HEK293T (cell line): Measurements from ENCODE around the gene PEX16.

Experiments used
- BHLHE40 ChIP-seq: fragments of 450-650 bp; IDR thresholded peaks from 2 replicates; pipeline ENCODE4 v1.6.1; 2016; ENCODE audit warnings: mild to moderate bottlenecking, moderate library complexity, borderline replicate concordance
- ELF4 ChIP-seq: fragments of 450-650 bp; IDR thresholded peaks from 2 replicates; pipeline ENCODE4 v1.6.1; 2017; ENCODE audit warnings: antibody characterized with exemption
- SP1 ChIP-seq: fragments of 450-650 bp; IDR thresholded peaks from 2 replicates; pipeline ENCODE4 v1.6.1; 2017
- TF ChIP-seq, protein P1 (sequence below): fragments of 450-650 bp; IDR thresholded peaks from 2 replicates; pipeline ENCODE4 v1.6.1; 2016

DNA sequence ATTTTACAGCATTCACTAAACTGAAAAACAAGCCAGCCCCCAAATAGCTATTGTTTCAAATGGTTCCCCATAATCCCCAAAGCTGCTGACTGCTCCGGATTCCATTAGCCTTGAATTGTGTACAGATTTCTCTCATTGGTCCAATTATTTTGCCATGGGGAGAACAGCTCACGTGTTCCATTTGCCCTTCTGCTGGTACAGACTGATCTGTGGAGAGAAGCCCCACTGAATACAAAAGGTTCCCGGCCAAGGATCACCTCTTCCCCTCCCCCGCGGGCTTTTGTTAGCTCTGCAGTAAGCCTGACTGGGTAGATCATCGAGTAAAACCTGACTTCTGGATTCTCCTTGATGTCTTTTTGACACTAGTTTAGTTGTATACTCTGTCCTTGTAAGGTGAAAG, 41.3 kb downstream of the PEX16 start:
- TF ChIP-seq ELF4, result no peak
- TF ChIP-seq, protein P1, sequence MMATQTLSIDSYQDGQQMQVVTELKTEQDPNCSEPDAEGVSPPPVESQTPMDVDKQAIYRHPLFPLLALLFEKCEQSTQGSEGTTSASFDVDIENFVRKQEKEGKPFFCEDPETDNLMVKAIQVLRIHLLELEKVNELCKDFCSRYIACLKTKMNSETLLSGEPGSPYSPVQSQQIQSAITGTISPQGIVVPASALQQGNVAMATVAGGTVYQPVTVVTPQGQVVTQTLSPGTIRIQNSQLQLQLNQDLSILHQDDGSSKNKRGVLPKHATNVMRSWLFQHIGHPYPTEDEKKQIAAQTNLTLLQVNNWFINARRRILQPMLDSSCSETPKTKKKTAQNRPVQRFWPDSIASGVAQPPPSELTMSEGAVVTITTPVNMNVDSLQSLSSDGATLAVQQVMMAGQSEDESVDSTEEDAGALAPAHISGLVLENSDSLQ, result no peak
- no peak for TF ChIP-seq BHLHE40
- TF ChIP-seq SP1, result no peak
